Uterus (tissue), 4 donors: ENCODE measurements around the gene GBP2. TPM values are rescaled to one million over a fixed set of nuclear protein-coding genes. Genes with fewer than 3 reads are reported as not detected.

Experiments
- DNase-seq, 2 donors: peaks; one replicate each; pipeline ENCODE4 v3.0.0-alpha.2; 2019 to 2020
- H3K27ac ChIP-seq, 2 donors: fragments of 200-600 bp; sonication (generic); 1 replicate in 1 of 2; 2 replicates in 1 of 2; pipeline ENCODE4 v1.5.1; 2016 to 2018
- H3K27me3 ChIP-seq, 2 donors: fragments of 200-600 bp; sonication (generic); one replicate each; pipeline ENCODE4 v1.5.1; 2018 to 2019; ENCODE audit warnings: control low read depth in 1 of 2
- H3K36me3 ChIP-seq, 2 donors: fragments of 200-600 bp; sonication (generic); one replicate each; pipeline ENCODE4 v1.5.1; 2019; ENCODE audit warnings: control low read depth in 1 of 2
- H3K4me1 ChIP-seq, 2 donors: fragments of 200-600 bp; sonication (generic); one replicate each; pipeline ENCODE4 v1.5.1; 2018 to 2019; ENCODE audit warnings: control low read depth in 1 of 2
- H3K4me3 ChIP-seq, 2 donors: fragments of 200-600 bp; sonication (generic); 1 replicate in 1 of 2; 2 replicates in 1 of 2; pipeline ENCODE4 v1.5.1; 2018 to 2019; ENCODE audit warnings: mild to moderate bottlenecking in 1 of 2
- H3K9me3 ChIP-seq, 2 donors: fragments of 200-600 bp; sonication (generic); one replicate each; pipeline ENCODE4 v1.5.1; 2019; ENCODE audit warnings: control low read depth in 1 of 2
- CTCF ChIP-seq, 4 experiments: fragments of 200-600 bp in 2 of 4; fragments of 450-650 bp in 2 of 4; sonication (generic) in 2 of 4; IDR thresholded peaks; one replicate each; pipeline ENCODE4 v1.5.1; 2016 to 2019; ENCODE audit warnings: antibody characterized with exemption in 4 of 4, mild to moderate bottlenecking in 2 of 4, moderate library complexity in 1 of 4
- POLR2A ChIP-seq, 2 donors: fragments of 450-650 bp; IDR thresholded peaks; one replicate each; pipeline ENCODE4 v1.6.1; 2016; ENCODE audit warnings: antibody characterized with exemption in 2 of 2, mild to moderate bottlenecking in 1 of 2, moderate library complexity in 1 of 2
- intact Hi-C: fragments of 100-400 bp; cut with DNase I; formaldehyde crosslinking; loops from one replicate; pipeline ENCODE4 v1.15.1; 2023; ENCODE audit warnings: low total_unique reads
- total RNA-seq, 4 donors: library from RNA; depleted of rRNA in 3 of 4; stranded (reverse); fragments of >200 nt in 3 of 4; gene quantifications; one replicate each; pipeline versions ENCODE4 v1.1.0 to v1.2.4, GENCODE V29; 2014 to 2023
- donor health status: DM: yes; HTN: yes; CAD: no.

GBP2 gene
- total RNA-seq, 4 donors from 2014 or later: 18.4 to 95.0 (median 50.5) TPM

GRCh38 chr1:89151047-89151446 is 25.1 kb upstream of the GBP2 start:
- H3K36me3 ChIP-seq: no peaks in the 10 kb centered on the region
- intact Hi-C loops: no loop called here
- H3K27ac ChIP-seq: no peak overlapping the region
- no peaks in the 10 kb centered on the region for H3K9me3 ChIP-seq
- no peak for TF ChIP-seq CTCF (IDR thresholded peaks at IDR 0.05)
- no peak for TF ChIP-seq POLR2A (IDR thresholded peaks at IDR 0.05)
- no peaks in the 10 kb centered on the region for H3K27me3 ChIP-seq
- H3K4me3 ChIP-seq: no peak overlapping the region
- no peak for DNase-seq
- H3K4me1 ChIP-seq: no peaks in the 10 kb centered on the region

GRCh38 chr1:89149976-89150375 is 24.1 kb upstream of the GBP2 start:
- intact Hi-C loops: no loop called here
- TF ChIP-seq CTCF (IDR thresholded peaks at IDR 0.05): no peak
- TF ChIP-seq POLR2A (IDR thresholded peaks at IDR 0.05): no peak
- DNase-seq: no peak

GRCh38 chr1:89149229-89149628 is 23.3 kb upstream of the GBP2 start:
- DNase-seq: peak; percentile 37 to 52
- H3K27ac ChIP-seq: no peak overlapping the region
- H3K36me3 ChIP-seq: no peaks in the 10 kb centered on the region
- H3K9me3 ChIP-seq: no peaks in the 10 kb centered on the region
- TF ChIP-seq POLR2A (IDR thresholded peaks at IDR 0.05) (no peak), CTCF (IDR thresholded peaks at IDR 0.05) (peak in 3 of 4 experiments; percentile 28 to 53 (median 47))
- intact Hi-C loops: no loop called here
- no peaks in the 10 kb centered on the region for H3K27me3 ChIP-seq
- no peaks in the 10 kb centered on the region for H3K4me1 ChIP-seq
- H3K4me3 ChIP-seq: no peak overlapping the region

More at GRCh38 chr1:89149976-89150375, 24.1 kb upstream of the GBP2 start:
- H3K9me3 ChIP-seq: no peaks in the 10 kb centered on the region
- no peak overlapping the region for H3K27ac ChIP-seq
- no peaks in the 10 kb centered on the region for H3K36me3 ChIP-seq
- H3K27me3 ChIP-seq: no peaks in the 10 kb centered on the region
- H3K4me1 ChIP-seq: no peaks in the 10 kb centered on the region
- no peak overlapping the region for H3K4me3 ChIP-seq

GRCh38 chr1:89147678-89148658 is 22.1 kb upstream of the GBP2 start:
- no peaks in the 10 kb centered on the region for H3K36me3 ChIP-seq
- intact Hi-C loops: no loop called here
- H3K4me1 ChIP-seq: no peaks in the 10 kb centered on the region
- no peaks in the 10 kb centered on the region for H3K9me3 ChIP-seq
- DNase-seq: no peak
- H3K4me3 ChIP-seq: no peak overlapping the region
- TF ChIP-seq CTCF (IDR thresholded peaks at IDR 0.05): no peak
- no peak for TF ChIP-seq POLR2A (IDR thresholded peaks at IDR 0.05)
- H3K27ac ChIP-seq: no peak overlapping the region
- H3K27me3 ChIP-seq: no peaks in the 10 kb centered on the region

- intact Hi-C loops: no loop called here
- H3K27ac ChIP-seq: no peak overlapping the region
- TF ChIP-seq CTCF (IDR thresholded peaks at IDR 0.05) (no peak), POLR2A (IDR thresholded peaks at IDR 0.05) (no peak)
- H3K9me3 ChIP-seq: no peaks in the 10 kb centered on the region
- no peaks in the 10 kb centered on the region for H3K27me3 ChIP-seq
- H3K36me3 ChIP-seq: no peaks in the 10 kb centered on the region
- H3K4me1 ChIP-seq: no peaks in the 10 kb centered on the region
- H3K4me3 ChIP-seq: no peak overlapping the region
- DNase-seq: no peak
These were observed 20.8 kb upstream of the GBP2 start for GRCh38 chr1:89146721-89147120.
